Raji (cell line): ENCODE measurements around the gene BEGAIN.

Experiments
- POLR2A ChIP-seq: IDR thresholded peaks from 2 replicates; pipeline ENCODE4 v1.6.1; 2011; ENCODE audit warnings: low read depth, low read length, control low read depth; ENCODE audit not compliant: insufficient read depth

The BEGAIN gene

DNA sequence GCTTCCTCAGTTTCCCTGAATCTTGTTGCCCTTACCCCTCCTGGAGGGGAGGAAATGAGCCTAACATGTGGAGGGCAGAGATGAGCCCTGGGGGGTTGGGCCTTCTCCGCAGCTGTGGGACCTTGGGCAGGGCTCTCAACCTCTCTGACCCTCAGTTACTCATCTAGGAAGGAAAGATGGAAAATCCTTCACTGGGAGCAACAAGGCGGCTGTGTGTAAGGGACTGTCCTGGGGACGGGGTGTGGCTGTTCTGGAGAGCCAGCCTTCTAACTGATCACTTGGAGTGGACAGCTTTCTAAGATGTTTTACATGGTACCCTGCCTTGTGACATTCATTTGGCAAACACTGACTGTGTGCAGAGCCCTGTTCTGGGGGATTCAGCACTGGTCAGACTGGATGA is 14.7 kb downstream of the BEGAIN start:
- no peak for TF ChIP-seq POLR2A

GRCh38 chr14:100571837-100572236 is 15.4 kb downstream of the BEGAIN start:
- TF ChIP-seq POLR2A: no peak

- no peak for TF ChIP-seq POLR2A
Measured at GRCh38 chr14:100570726-100571454, 16.3 kb downstream of the BEGAIN start.

DNA sequence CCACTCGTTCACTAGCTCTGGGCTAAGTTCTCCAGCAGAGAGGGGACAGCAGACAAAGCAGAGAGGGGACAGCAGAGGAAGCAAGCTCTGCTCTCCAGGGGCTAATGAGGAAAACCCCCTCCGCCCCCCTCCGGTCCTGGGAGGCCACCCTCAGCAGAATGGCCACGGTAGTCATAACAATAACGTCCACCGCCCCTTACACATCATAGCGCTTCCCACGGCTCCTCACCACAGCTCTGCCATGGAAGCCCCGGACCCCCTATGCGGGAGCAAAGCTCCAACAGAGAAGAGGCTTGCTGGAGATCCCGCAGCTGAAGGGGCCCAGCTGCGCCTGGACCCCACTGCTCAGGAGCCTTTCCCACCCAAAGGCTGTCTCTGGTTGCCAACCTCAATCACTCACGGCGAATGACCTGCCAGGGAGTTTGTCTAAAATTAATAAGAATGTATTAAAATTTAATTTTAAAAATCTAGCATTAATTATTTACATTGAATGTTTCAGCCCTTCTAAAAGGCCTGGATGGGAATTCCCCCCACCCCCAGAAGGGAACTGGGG is 17.4 kb downstream of the BEGAIN start:
- TF ChIP-seq POLR2A: no peak

DNA sequence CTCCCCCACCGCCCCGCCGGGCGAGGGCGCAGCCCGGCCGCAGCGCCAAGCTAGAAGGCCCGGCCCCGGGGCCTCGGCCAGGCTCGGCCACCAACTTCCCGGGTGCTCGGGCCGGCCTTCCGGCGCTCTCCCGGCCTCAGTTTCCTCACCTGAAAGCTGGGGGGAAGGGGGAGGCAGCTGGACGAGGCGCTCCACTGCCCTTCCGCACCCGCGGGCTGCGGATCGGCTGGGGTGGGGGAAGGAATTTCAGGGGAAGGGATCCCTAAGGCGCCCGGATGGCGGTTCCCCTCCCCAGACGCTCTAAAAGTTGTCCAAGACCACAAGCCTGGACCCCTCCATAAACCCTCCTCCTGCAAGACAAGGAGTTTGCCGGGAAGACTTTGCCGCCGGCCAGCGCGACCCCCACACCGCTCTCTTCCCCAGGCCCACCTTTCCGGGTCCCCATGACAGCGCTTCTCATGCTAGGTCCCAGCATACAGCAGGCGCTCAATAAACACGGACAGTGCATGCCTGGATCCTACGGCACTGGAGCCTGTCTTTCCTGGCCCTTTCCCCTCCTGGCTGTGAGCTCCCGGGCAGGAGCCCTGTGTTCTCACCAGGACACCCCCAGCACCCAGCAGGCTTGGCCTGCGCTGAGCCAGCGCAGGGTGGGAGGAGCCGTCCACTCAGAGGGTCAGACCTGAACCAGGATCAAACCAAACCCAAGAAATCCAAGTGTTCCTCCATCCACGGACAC is 18.1 kb downstream of the BEGAIN start:
- TF ChIP-seq POLR2A: no peak

GRCh38 chr14:100568164-100568997 is 18.8 kb downstream of the BEGAIN start:
- no peak for TF ChIP-seq POLR2A

GRCh38 chr14:100567877-100568163 is 19.4 kb downstream of the BEGAIN start:
- no peak for TF ChIP-seq POLR2A

DNA sequence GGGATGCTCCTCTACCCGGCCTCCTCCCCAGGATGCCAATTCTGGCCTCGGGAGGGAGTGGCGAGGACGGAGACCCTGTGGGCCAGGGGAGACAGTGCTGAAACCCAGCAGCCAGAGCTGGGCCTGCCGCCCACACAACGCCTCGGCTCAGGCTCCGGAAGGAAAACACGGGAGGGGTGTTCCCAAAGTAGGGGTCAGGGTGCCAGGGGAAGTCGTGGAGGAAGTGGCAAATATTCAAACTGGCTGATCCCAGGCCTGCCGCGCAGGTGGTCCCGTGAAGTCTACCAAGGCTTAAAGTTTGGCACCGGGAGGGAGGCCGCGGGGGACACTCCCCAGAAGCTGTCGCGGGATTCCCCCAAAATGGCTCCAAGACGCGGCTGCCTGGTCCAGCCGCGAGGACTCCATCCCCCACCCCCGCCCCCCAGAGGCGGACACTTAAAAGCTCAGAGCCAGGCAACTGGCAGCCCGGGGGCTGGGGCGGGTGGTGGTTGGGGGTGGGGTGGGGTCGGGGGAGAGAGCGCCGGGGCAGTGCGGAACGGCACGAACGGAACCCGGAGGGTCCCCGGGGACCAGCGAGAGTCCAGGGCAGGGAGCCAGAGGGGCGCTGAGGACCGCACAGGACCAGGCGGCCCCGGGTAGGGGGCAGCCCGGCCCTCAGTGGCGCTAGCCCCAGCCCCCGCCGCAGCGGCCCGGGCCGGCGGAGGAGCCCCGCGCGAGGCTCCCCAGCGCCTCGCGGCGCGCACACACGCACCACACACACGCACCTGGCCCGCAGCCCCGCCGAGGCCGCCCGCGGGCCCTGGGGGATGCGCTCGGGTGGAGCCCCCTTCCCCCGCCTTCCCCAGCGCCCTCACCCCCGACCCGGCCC is 20.0 kb downstream of the BEGAIN start:
- no peak for TF ChIP-seq POLR2A

DNA sequence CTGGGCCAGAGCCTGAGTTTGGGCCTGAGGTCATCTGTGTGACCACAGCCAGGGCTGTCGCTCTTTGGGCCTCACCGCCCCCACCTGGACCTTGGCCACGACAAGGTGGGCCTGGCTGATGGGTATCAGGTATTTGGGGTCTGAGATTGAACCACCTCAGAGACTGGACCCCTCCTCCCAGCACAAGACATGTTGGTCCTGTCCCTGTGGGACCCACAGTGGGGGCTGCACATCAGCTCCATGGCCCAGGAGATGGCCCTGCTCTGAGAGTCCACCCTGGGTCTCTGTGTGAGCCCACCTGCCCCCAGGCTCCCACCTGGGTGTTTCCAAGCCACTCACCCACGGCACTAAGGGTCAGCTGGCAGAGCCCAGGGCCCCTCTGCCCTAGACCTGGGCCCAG is 20.6 kb downstream of the BEGAIN start:
- TF ChIP-seq POLR2A: no peak

DNA sequence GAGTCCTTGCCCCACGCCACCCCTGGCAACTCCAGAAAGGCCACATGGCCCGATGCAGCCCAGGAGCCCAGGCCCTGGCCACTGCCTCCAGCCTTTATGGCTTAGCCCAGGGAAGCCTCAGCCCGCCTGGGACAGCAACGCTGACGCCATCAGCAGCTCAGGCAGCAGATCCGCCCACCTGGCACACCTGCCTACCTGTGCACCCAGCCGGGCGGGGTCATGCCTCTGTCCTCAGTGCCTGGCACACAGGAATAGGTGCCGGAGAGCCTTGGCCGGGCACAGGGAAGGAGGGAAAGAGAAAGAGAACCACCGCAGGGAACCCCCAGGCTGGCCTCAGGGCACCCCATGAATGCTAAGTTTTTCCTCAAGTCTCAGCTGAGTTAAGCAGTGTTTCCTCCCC is 21.1 kb downstream of the BEGAIN start:
- TF ChIP-seq POLR2A: no peak

GRCh38 chr14:100565650-100566049 is 21.6 kb downstream of the BEGAIN start:
- no peak for TF ChIP-seq POLR2A

- TF ChIP-seq POLR2A: no peak
Measured at GRCh38 chr14:100564512-100564911, 22.7 kb downstream of the BEGAIN start.

- TF ChIP-seq POLR2A: no peak
Measured at GRCh38 chr14:100562751-100563150, 24.5 kb downstream of the BEGAIN start.

DNA sequence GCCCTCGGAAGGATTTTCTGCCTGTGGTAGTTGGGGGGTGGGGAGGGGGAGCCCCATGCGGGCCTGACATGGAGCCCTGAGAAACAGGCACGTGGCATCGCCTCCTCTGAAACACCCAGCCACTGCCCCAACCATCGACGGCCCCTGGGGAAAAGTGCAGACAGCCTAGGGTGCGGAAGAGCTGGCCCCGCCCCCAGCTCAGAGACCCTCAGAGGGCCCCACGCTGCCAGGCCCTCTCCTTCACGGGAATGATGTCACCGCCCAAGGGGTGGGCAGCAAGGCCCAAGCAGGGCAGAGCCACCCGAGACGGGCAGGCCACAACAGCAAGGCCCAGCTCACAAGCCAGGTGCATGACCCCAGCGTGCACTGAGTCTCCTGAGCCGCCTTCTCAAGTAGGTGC is 26.2 kb downstream of the BEGAIN start:
- no peak for TF ChIP-seq POLR2A

- TF ChIP-seq POLR2A: no peak
Measured at GRCh38 chr14:100560471-100560870, 26.7 kb downstream of the BEGAIN start.

GRCh38 chr14:100559455-100559854 is 27.8 kb downstream of the BEGAIN start:
- TF ChIP-seq POLR2A: no peak
